Endothelial cell (in vitro differentiated cells): ENCODE data around the gene INO80B. TPM values are rescaled to one million over a fixed set of nuclear protein-coding genes. Genes with fewer than 3 reads are reported as not detected.
"Not testable (repeated sequence)": the region's sequence is repeated elsewhere in the genome, so short reads cannot be mapped to it uniquely, and the experiment has no call there.

Source experiments
- DNase-seq: peaks from one replicate; pipeline ENCODE4 v3.0.0; 2021; ENCODE audit warnings: low spot score
- H3K27ac Mint-ChIP-seq: one replicate; pipeline ENCODE4 v1.8.0; 2021; ENCODE audit warnings: mixed read lengths, inconsistent platforms; ENCODE audit not compliant: unreplicated experiment
- H3K27me3 Mint-ChIP-seq: one replicate; pipeline ENCODE4 v1.8.0; 2021; ENCODE audit warnings: mild to moderate bottlenecking, moderate library complexity, mixed read lengths, inconsistent platforms; ENCODE audit not compliant: unreplicated experiment
- H3K36me3 Mint-ChIP-seq: one replicate; pipeline ENCODE4 v1.8.0; 2021; ENCODE audit warnings: mild to moderate bottlenecking, low read depth, mixed read lengths, inconsistent platforms; ENCODE audit not compliant: unreplicated experiment
- H3K4me1 Mint-ChIP-seq: one replicate; pipeline ENCODE4 v1.8.0; 2021; ENCODE audit warnings: mild to moderate bottlenecking, mixed read lengths, inconsistent platforms; ENCODE audit not compliant: unreplicated experiment
- H3K4me3 Mint-ChIP-seq: one replicate; pipeline ENCODE4 v1.8.0; 2021; ENCODE audit warnings: mild to moderate bottlenecking, mixed read lengths, inconsistent platforms; ENCODE audit not compliant: unreplicated experiment
- H3K9me3 Mint-ChIP-seq: one replicate; pipeline ENCODE4 v1.8.0; 2021; ENCODE audit warnings: mixed read lengths, inconsistent platforms; ENCODE audit not compliant: unreplicated experiment
- total RNA-seq: library from RNA; stranded (reverse); fragmentation: NEBNext Ultra II Directional; extraction: Animal tissue kit (Norgen Biotek cat#: 25700); gene quantifications from one replicate; pipeline ENCODE4 v1.2.1, GENCODE V29; 2021; ENCODE audit not compliant: unreplicated experiment
- TF ChIP-seq, protein P1 (sequence below): fragments of 200-600 bp; sonication (generic); IDR thresholded peaks from one replicate; pipeline ENCODE4 v1.5.0; 2021; ENCODE audit warnings: antibody characterized with exemption; ENCODE audit not compliant: unreplicated experiment

INO80B gene
- total RNA-seq, 1 donor from 2014 or later, result 22.1 TPM

- Mint-ChIP-seq H3K4me1 (peaks cover 37% of the 10 kb centered on the region), H3K27ac (peak within 1 kb of the TSS; percentile 89), H3K9me3 (no peaks in the 10 kb centered on the region), H3K27me3 (peaks cover 15% of the 10 kb centered on the region), H3K36me3 (peaks cover 14% of the 10 kb centered on the region), H3K4me3 (peak within 1 kb of the TSS; percentile 98)
- peak; percentile 97 for DNase-seq
- TF ChIP-seq, protein P1, sequence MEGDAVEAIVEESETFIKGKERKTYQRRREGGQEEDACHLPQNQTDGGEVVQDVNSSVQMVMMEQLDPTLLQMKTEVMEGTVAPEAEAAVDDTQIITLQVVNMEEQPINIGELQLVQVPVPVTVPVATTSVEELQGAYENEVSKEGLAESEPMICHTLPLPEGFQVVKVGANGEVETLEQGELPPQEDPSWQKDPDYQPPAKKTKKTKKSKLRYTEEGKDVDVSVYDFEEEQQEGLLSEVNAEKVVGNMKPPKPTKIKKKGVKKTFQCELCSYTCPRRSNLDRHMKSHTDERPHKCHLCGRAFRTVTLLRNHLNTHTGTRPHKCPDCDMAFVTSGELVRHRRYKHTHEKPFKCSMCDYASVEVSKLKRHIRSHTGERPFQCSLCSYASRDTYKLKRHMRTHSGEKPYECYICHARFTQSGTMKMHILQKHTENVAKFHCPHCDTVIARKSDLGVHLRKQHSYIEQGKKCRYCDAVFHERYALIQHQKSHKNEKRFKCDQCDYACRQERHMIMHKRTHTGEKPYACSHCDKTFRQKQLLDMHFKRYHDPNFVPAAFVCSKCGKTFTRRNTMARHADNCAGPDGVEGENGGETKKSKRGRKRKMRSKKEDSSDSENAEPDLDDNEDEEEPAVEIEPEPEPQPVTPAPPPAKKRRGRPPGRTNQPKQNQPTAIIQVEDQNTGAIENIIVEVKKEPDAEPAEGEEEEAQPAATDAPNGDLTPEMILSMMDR, result no peak
These were observed 3.4 kb downstream of the INO80B start, which contains the start of gene WBP1 for GRCh38 chr2:74458132-74458937. Gene WBP1 (plus strand): TSS chr2:74458438. CDS start chr2:74458603, 165 bp downstream.

- peak overlapping the region; percentile 98 for H3K4me3 Mint-ChIP-seq
- TF ChIP-seq, protein P1, result no peak
- peaks cover 14% of the 10 kb centered on the region for H3K36me3 Mint-ChIP-seq
- H3K27me3 Mint-ChIP-seq, result peaks cover 17% of the 10 kb centered on the region
- DNase-seq, result no peak
- no peaks in the 10 kb centered on the region for H3K9me3 Mint-ChIP-seq
- peak overlapping the region; percentile 89 for H3K27ac Mint-ChIP-seq
- peaks cover 38% of the 10 kb centered on the region for H3K4me1 Mint-ChIP-seq
These were observed 4.1 kb downstream of the INO80B start for GRCh38 chr2:74458938-74459363.

- peaks cover 13% of the 10 kb centered on the region for H3K36me3 Mint-ChIP-seq
- H3K4me1 Mint-ChIP-seq, result peaks cover 41% of the 10 kb centered on the region
- peak overlapping the region; percentile 76 for H3K27ac Mint-ChIP-seq
- H3K27me3 Mint-ChIP-seq, result peaks cover 20% of the 10 kb centered on the region
- not testable (repeated sequence) for DNase-seq, H3K9me3 Mint-ChIP-seq
- peak overlapping the region; percentile 98 for H3K4me3 Mint-ChIP-seq
These were observed 4.7 kb downstream of the INO80B start for GRCh38 chr2:74459503-74460118.

- not testable (repeated sequence) for H3K9me3 Mint-ChIP-seq, H3K36me3 Mint-ChIP-seq, DNase-seq, H3K27ac Mint-ChIP-seq
- H3K4me3 Mint-ChIP-seq, result peak overlapping the region; percentile 98
- peaks cover 37% of the 10 kb centered on the region for H3K4me1 Mint-ChIP-seq
- peaks cover 20% of the 10 kb centered on the region for H3K27me3 Mint-ChIP-seq
These were observed 5.3 kb downstream of the INO80B start for GRCh38 chr2:74460187-74460586.

- TF ChIP-seq, protein P1, result no peak
- Mint-ChIP-seq H3K4me3 (no peak overlapping the region), H3K36me3 (peaks cover 9% of the 10 kb centered on the region), H3K4me1 (peaks cover 30% of the 10 kb centered on the region), H3K27me3 (peaks cover 18% of the 10 kb centered on the region), H3K9me3 (no peaks in the 10 kb centered on the region), H3K27ac (no peak overlapping the region)
- DNase-seq, result peak; percentile 35
These were observed 6.5 kb downstream of the INO80B start for GRCh38 chr2:74461187-74462053.
